Liver (tissue), 3 donors: Measurements from ENCODE around the gene KCNK2.

Experiments
- CTCF ChIP-seq: fragments of 150-350 bp; IDR thresholded peaks from 2 replicates; pipeline ENCODE4 v1.5.1; 2017; ENCODE audit warnings: improper control_type of control experiment, low read depth, low read length; ENCODE audit not compliant: missing input control
- FOXA2 ChIP-seq: IDR thresholded peaks from 2 replicates; pipeline ENCODE4 v1.6.1; 2016; ENCODE audit warnings: antibody characterized with exemption
- GABPA ChIP-seq, 2 donors: IDR thresholded peaks in 1 of 2; conservative IDR thresholded peaks in 1 of 2; 2 replicates each; pipeline ENCODE4 v1.6.1; 2016; ENCODE audit warnings: antibody characterized with exemption in 2 of 2, mild to moderate bottlenecking in 1 of 2, moderate library complexity in 1 of 2
- HNF4A ChIP-seq, 2 donors: conservative IDR thresholded peaks; 2 replicates each; pipeline ENCODE4 v1.6.1; 2016; ENCODE audit warnings: antibody characterized with exemption in 2 of 2, mild to moderate bottlenecking in 2 of 2
- MAX ChIP-seq: IDR thresholded peaks from 2 replicates; pipeline ENCODE4 v1.6.1; 2016; ENCODE audit warnings: antibody characterized with exemption
- RAD21 ChIP-seq, 2 donors: IDR thresholded peaks; 2 replicates each; pipeline ENCODE4 v1.6.1; 2016; ENCODE audit warnings: antibody characterized with exemption in 2 of 2, mild to moderate bottlenecking in 2 of 2
- REST ChIP-seq: IDR thresholded peaks from 2 replicates; pipeline ENCODE4 v1.6.1; 2016; ENCODE audit warnings: antibody characterized with exemption, mild to moderate bottlenecking
- RXRA ChIP-seq, 2 donors: IDR thresholded peaks; 2 replicates each; pipeline ENCODE4 v1.6.1; 2017 to 2018; ENCODE audit warnings: antibody characterized with exemption in 2 of 2, mild to moderate bottlenecking in 1 of 2
- SP1 ChIP-seq: IDR thresholded peaks from 2 replicates; pipeline ENCODE4 v1.6.1; 2018; ENCODE audit warnings: antibody characterized with exemption, mild to moderate bottlenecking
- TAF1 ChIP-seq: conservative IDR thresholded peaks from 2 replicates; pipeline ENCODE4 v1.6.1; 2016; ENCODE audit warnings: antibody characterized with exemption, mild to moderate bottlenecking
- YY1 ChIP-seq: IDR thresholded peaks from 2 replicates; pipeline ENCODE4 v1.6.1; 2016; ENCODE audit warnings: antibody characterized with exemption, mild to moderate bottlenecking
- TF ChIP-seq, protein P1 (sequence below): IDR thresholded peaks from 2 replicates; pipeline ENCODE4 v1.6.1; 2016; ENCODE audit warnings: antibody characterized with exemption
- donor health status: healthy.
- donor health status: healthy.

GRCh38 chr1:215044151-215044550 lies 38.4 kb upstream of the KCNK2 start:
- TF ChIP-seq CTCF = no peak
- no peak for TF ChIP-seq REST
- TF ChIP-seq RAD21 (IDR thresholded peaks at IDR 0.05) = no peak
- no peak for TF ChIP-seq TAF1
- TF ChIP-seq, protein P1, sequence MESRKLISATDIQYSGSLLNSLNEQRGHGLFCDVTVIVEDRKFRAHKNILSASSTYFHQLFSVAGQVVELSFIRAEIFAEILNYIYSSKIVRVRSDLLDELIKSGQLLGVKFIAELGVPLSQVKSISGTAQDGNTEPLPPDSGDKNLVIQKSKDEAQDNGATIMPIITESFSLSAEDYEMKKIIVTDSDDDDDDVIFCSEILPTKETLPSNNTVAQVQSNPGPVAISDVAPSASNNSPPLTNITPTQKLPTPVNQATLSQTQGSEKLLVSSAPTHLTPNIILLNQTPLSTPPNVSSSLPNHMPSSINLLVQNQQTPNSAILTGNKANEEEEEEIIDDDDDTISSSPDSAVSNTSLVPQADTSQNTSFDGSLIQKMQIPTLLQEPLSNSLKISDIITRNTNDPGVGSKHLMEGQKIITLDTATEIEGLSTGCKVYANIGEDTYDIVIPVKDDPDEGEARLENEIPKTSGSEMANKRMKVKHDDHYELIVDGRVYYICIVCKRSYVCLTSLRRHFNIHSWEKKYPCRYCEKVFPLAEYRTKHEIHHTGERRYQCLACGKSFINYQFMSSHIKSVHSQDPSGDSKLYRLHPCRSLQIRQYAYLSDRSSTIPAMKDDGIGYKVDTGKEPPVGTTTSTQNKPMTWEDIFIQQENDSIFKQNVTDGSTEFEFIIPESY = no peak
- no peak for TF ChIP-seq GABPA (IDR thresholded peaks at IDR 0.05 in 1 of 2, conservative IDR thresholded peaks at IDR 0.05 in 1 of 2)
- TF ChIP-seq MAX = no peak
- TF ChIP-seq SP1 = no peak
- no peak for TF ChIP-seq YY1
- TF ChIP-seq HNF4A (conservative IDR thresholded peaks at IDR 0.05) = no peak
- TF ChIP-seq RXRA (IDR thresholded peaks at IDR 0.05) = no peak
- no peak for TF ChIP-seq FOXA2
